Breast epithelium (tissue), 3 donors: Measurements from ENCODE around the gene TNIP2.

Experiments
- POLR2A ChIP-seq: fragments of 450-650 bp; IDR thresholded peaks from one replicate; pipeline ENCODE4 v1.6.1; 2016; ENCODE audit warnings: antibody characterized with exemption, mild to moderate bottlenecking, moderate library complexity
- POLR2AphosphoS5 ChIP-seq, 3 donors: sonication (generic); formaldehyde crosslinking; IDR thresholded peaks; one replicate each; pipeline ENCODE4 v1.6.1; 2017; ENCODE audit warnings: antibody characterized with exemption in 3 of 3
- TF ChIP-seq, protein P1 (sequence below), 3 donors: fragments of 450-650 bp; IDR thresholded peaks; one replicate each; pipeline ENCODE4 v1.5.1; 2016 to 2017; ENCODE audit warnings: antibody characterized with exemption in 3 of 3, mild to moderate bottlenecking in 3 of 3, moderate library complexity in 3 of 3

DNA sequence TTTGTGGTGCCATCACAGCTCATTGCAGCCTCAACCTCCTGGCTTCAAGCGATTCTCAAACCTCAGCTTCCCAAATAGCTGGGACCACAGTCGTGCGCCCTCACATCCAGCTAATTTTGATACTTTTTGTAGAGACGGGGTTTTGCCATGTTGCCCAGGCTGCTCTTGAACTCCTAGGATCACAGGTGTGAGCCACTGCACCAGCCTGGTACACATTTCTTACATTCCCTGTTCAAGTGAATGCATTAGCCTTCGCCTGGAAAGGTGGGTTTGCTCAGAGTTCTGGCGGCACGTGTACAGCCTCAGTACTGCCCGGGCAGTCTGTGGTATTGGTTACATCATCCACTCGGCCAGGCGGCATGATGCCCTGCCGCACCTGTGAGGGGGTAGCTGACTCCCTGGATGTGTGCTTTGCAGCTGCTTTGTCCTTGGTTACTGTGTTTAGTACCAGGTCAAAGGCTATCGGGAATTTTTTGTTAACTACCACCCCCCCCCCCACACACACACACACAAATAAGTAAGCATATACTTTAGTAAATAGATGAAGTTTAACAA lies 57.1 kb downstream of the TNIP2 start:
- TF ChIP-seq, protein P1, sequence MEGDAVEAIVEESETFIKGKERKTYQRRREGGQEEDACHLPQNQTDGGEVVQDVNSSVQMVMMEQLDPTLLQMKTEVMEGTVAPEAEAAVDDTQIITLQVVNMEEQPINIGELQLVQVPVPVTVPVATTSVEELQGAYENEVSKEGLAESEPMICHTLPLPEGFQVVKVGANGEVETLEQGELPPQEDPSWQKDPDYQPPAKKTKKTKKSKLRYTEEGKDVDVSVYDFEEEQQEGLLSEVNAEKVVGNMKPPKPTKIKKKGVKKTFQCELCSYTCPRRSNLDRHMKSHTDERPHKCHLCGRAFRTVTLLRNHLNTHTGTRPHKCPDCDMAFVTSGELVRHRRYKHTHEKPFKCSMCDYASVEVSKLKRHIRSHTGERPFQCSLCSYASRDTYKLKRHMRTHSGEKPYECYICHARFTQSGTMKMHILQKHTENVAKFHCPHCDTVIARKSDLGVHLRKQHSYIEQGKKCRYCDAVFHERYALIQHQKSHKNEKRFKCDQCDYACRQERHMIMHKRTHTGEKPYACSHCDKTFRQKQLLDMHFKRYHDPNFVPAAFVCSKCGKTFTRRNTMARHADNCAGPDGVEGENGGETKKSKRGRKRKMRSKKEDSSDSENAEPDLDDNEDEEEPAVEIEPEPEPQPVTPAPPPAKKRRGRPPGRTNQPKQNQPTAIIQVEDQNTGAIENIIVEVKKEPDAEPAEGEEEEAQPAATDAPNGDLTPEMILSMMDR (IDR thresholded peaks at IDR 0.05), result no peak
- no peak for TF ChIP-seq POLR2AphosphoS5 (IDR thresholded peaks at IDR 0.05)
- TF ChIP-seq POLR2A, result no peak
